ENCODE results near the gene ZNF83. TPM values are rescaled to one million over a fixed set of nuclear protein-coding genes. Genes with fewer than 3 reads are reported as not detected.
"Not testable (repeated sequence)": the region's sequence is repeated elsewhere in the genome, so short reads cannot be mapped to it uniquely, and the experiment has no call there.

Gene ZNF83
- total and polyA plus RNA-seq, 12 donors = 10.3 to 89.3 (median 16.7) TPM

- H3K36me3 ChIP-seq = peaks cover 0 to 6% (median 0%) of the 10 kb centered on the region in 9 donors
- DNase-seq (no peak), ATAC-seq (no peak)
- no peak overlapping the region for H3K4me3 ChIP-seq
- H3K9me3 ChIP-seq = peaks cover 0 to 7% (median 0%) of the 10 kb centered on the region in 11 donors
- no peaks in the 10 kb centered on the region for H3K4me1 ChIP-seq
- 91 to 93% methylated on average over 5 of the region's 5 CpGs for WGBS, 2 donors
- TF ChIP-seq CTCF (IDR thresholded peaks at IDR 0.05) = no peak
- intact Hi-C loops (cut with DNase I) = no loop called here
- H3K27ac ChIP-seq = no peak overlapping the region
- H3K27me3 ChIP-seq = no peaks in the 10 kb centered on the region
Observed at GRCh38 chr19:52679598-52679997, 41.4 kb upstream of the ZNF83 start.

- H3K4me1 ChIP-seq; H3K4me3 ChIP-seq; ATAC-seq; intact Hi-C loops (cut with DNase I); DNase-seq; H3K27ac ChIP-seq; H3K27me3 ChIP-seq: not testable (repeated sequence)
- WGBS, 2 donors = 94 to 95% methylated on average over 6 of the region's 6 CpGs
- Histone ChIP-seq H3K36me3 (peaks cover 0 to 14% (median 0%) of the 10 kb centered on the region in 9 donors), H3K9me3 (peaks cover 0 to 15% (median 0%) of the 10 kb centered on the region in 11 donors)
Observed at GRCh38 chr19:52675239-52675638, 37.1 kb upstream of the ZNF83 start.

GRCh38 chr19:52673014-52673413 is 34.9 kb upstream of the ZNF83 start:
- 92 to 94% methylated on average over 4 of the region's 4 CpGs for WGBS, 2 donors
- no peak for DNase-seq
- peaks cover 0 to 14% (median 0%) of the 10 kb centered on the region in 9 donors for H3K36me3 ChIP-seq
- peaks cover 0 to 15% (median 0%) of the 10 kb centered on the region in 11 donors for H3K9me3 ChIP-seq
- intact Hi-C loops (cut with DNase I) = no loop called here
- H3K4me1 ChIP-seq = no peaks in the 10 kb centered on the region
- ATAC-seq = no peak
- no peak overlapping the region for H3K27ac ChIP-seq
- no peak overlapping the region for H3K4me3 ChIP-seq
- no peak for TF ChIP-seq CTCF (IDR thresholded peaks at IDR 0.05)
- no peaks in the 10 kb centered on the region for H3K27me3 ChIP-seq

- no peak overlapping the region for H3K27ac ChIP-seq
- intact Hi-C loops (cut with DNase I) = no loop called here
- no peak for DNase-seq
- no peak overlapping the region for H3K4me3 ChIP-seq
- 99 to 100% methylated on average over 4 of the region's 4 CpGs for WGBS, 2 donors
- no peak for TF ChIP-seq CTCF (IDR thresholded peaks at IDR 0.05)
- no peak for ATAC-seq
- H3K9me3 ChIP-seq = peaks cover 0 to 11% (median 0%) of the 10 kb centered on the region in 11 donors
- no peaks in the 10 kb centered on the region for H3K27me3 ChIP-seq
- peaks cover 0 to 14% (median 0%) of the 10 kb centered on the region in 9 donors for H3K36me3 ChIP-seq
- H3K4me1 ChIP-seq = peaks cover 0 to 2% (median 0%) of the 10 kb centered on the region in 9 donors
Observed at GRCh38 chr19:52670046-52670445, 31.9 kb upstream of the ZNF83 start.

- Histone ChIP-seq H3K4me3 (no peak overlapping the region), H3K27me3 (no peaks in the 10 kb centered on the region), H3K27ac (no peak overlapping the region), H3K4me1 (peaks cover 0 to 5% (median 0%) of the 10 kb centered on the region in 9 donors), H3K36me3 (peaks cover 0 to 14% (median 0%) of the 10 kb centered on the region in 9 donors), H3K9me3 (peaks cover 0 to 11% (median 0%) of the 10 kb centered on the region in 11 donors)
- intact Hi-C loops (cut with DNase I) = no loop called here
- TF ChIP-seq CTCF (IDR thresholded peaks at IDR 0.05) = no peak
- ATAC-seq (no peak), DNase-seq (no peak)
- WGBS, 2 donors = 93 to 96% methylated on average over 5 of the region's 5 CpGs
Observed at GRCh38 chr19:52669586-52669985, 31.4 kb upstream of the ZNF83 start.
